ENCODE results near the gene OSTN.

Gene OSTN

GRCh38 chr3:191314109-191314728 lies 115.2 kb downstream of the OSTN start:
- DNase-seq (ENCODE audit: low spot score), result no peak
